Keratinocyte (primary cell): ENCODE results near the gene LHX2. TPM values are rescaled to one million over a fixed set of nuclear protein-coding genes. Genes with fewer than 3 reads are reported as not detected.

Experiments
- DNase-seq: peaks from one replicate; pipeline ENCODE4 v3.0.0-alpha.2; 2011; ENCODE audit warnings: low read depth, missing footprints, low spot score
- FAIRE-seq: peaks from 2 replicates; lab custom pipeline; 2011; peaks lifted over from hg19 to GRCh38; lab: Jason Lieb, UNC
- H2AFZ ChIP-seq: 2 replicates; pipeline ENCODE4 v1.6.0; 2012; ENCODE audit warnings: low read length, control low read depth, inconsistent platforms; ENCODE audit not compliant: control insufficient read depth
- H3K27ac ChIP-seq: 2 replicates; pipeline ENCODE4 v1.5.1; 2011; ENCODE audit warnings: low read length; ENCODE audit not compliant: control insufficient read depth, insufficient read depth
- H3K27me3 ChIP-seq: 3 replicates; pipeline ENCODE4 v1.6.0; 2011; ENCODE audit warnings: low read length; ENCODE audit not compliant: control insufficient read depth, insufficient read depth; ENCODE audit errors: extremely low read depth
- H3K36me3 ChIP-seq, 2 experiments: 2 replicates in 1 of 2; 3 replicates in 1 of 2; pipeline ENCODE4 v1.5.1; 2011; ENCODE audit warnings: low read length in 2 of 2, mild to moderate bottlenecking in 1 of 2; ENCODE audit not compliant: control insufficient read depth in 2 of 2, insufficient read depth in 2 of 2; ENCODE audit errors: extremely low read depth in 1 of 2
- H3K4me1 ChIP-seq: 3 replicates; pipeline ENCODE4 v1.5.1; 2011; ENCODE audit warnings: low read length; ENCODE audit not compliant: control insufficient read depth, insufficient read depth; ENCODE audit errors: extremely low read depth
- H3K4me2 ChIP-seq: 3 replicates; pipeline ENCODE4 v1.6.0; 2011; ENCODE audit warnings: low read depth, low read length; ENCODE audit not compliant: control insufficient read depth, insufficient read depth; ENCODE audit errors: extremely low read depth
- H3K4me3 ChIP-seq, 3 experiments: fragments of 200-600 bp in 1 of 3; sonication (generic) in 1 of 3; 2 replicates in 2 of 3; 3 replicates in 1 of 3; pipeline ENCODE4 v1.5.1; 2011 to 2016; ENCODE audit warnings: low read length in 3 of 3, mild to moderate bottlenecking in 3 of 3, control low read depth in 2 of 3, inconsistent platforms in 1 of 3, low read depth in 1 of 3, mixed read lengths in 1 of 3, mixed run types in 1 of 3, moderate library complexity in 1 of 3; ENCODE audit not compliant: control insufficient read depth in 2 of 3, insufficient read depth in 2 of 3; ENCODE audit errors: extremely low read depth in 1 of 3
- H3K79me2 ChIP-seq: 2 replicates; pipeline ENCODE4 v1.6.0; 2012; ENCODE audit warnings: low read length; ENCODE audit not compliant: control insufficient read depth, insufficient read depth
- H3K9ac ChIP-seq: 3 replicates; pipeline ENCODE4 v1.6.0; 2011; ENCODE audit warnings: low read length; ENCODE audit not compliant: control insufficient read depth, insufficient read depth; ENCODE audit errors: extremely low read depth
- H3K9me1 ChIP-seq: 3 replicates; pipeline ENCODE4 v1.6.0; 2011; ENCODE audit warnings: low read length; ENCODE audit not compliant: control insufficient read depth, insufficient read depth; ENCODE audit errors: extremely low read depth
- H3K9me3 ChIP-seq: 2 replicates; pipeline ENCODE4 v1.5.1; 2012; ENCODE audit warnings: low read depth, low read length; ENCODE audit not compliant: control insufficient read depth
- H4K20me1 ChIP-seq: 3 replicates; pipeline ENCODE4 v1.6.0; 2011; ENCODE audit warnings: low read length; ENCODE audit not compliant: control insufficient read depth, insufficient read depth; ENCODE audit errors: extremely low read depth
- CTCF ChIP-seq, 3 experiments: IDR thresholded peaks in 1 of 3; conservative IDR thresholded peaks in 1 of 3; optimal IDR thresholded peaks in 1 of 3; 2 replicates in 2 of 3; 3 replicates in 1 of 3; pipeline versions ENCODE3 to v1.5.1; 2011; ENCODE audit warnings: low read length in 3 of 3, mild to moderate bottlenecking in 3 of 3, moderate library complexity in 2 of 3, control low read depth in 1 of 3, inconsistent platforms in 1 of 3; ENCODE audit not compliant: insufficient read depth in 2 of 3; ENCODE audit errors: extremely low read depth in 1 of 3
- EZH2 ChIP-seq: IDR thresholded peaks from one replicate; pipeline ENCODE4 v1.6.1; 2012; ENCODE audit warnings: inconsistent platforms, mild to moderate bottlenecking, low read length, moderate library complexity
- dilution Hi-C: fragments of 300-500 bp; cut with MboI; formaldehyde crosslinking; loops from one replicate; pipeline ENCODE4 v1.7.0; 2020; ENCODE audit warnings: low sequenced_read_pairs; ENCODE audit not compliant: extremely low pct_ligation_motif_present
- polyA plus RNA-seq, 5 experiments: library from polyadenylated mRNA; depleted of rRNA in 3 of 5; stranded (reverse) in 3 of 5; stranded (forward) in 1 of 5; unstranded in 1 of 5; fragments of >200 nt; gene quantifications; 1 replicate in 1 of 5; 2 replicates in 3 of 5; 3 replicates in 1 of 5; pipeline versions ENCODE4 v1.2.1 to v1.2.3, GENCODE V29; 2011 to 2012; ENCODE audit warnings: missing spikeins in 2 of 5, low read depth in 1 of 5, low replicate concordance in 1 of 5

LHX2 gene
- polyA plus RNA-seq, 1 donor (not counting 4 experiments of a cell fraction or from before 2014, with no cell fraction given) = 0.07 TPM

DNA sequence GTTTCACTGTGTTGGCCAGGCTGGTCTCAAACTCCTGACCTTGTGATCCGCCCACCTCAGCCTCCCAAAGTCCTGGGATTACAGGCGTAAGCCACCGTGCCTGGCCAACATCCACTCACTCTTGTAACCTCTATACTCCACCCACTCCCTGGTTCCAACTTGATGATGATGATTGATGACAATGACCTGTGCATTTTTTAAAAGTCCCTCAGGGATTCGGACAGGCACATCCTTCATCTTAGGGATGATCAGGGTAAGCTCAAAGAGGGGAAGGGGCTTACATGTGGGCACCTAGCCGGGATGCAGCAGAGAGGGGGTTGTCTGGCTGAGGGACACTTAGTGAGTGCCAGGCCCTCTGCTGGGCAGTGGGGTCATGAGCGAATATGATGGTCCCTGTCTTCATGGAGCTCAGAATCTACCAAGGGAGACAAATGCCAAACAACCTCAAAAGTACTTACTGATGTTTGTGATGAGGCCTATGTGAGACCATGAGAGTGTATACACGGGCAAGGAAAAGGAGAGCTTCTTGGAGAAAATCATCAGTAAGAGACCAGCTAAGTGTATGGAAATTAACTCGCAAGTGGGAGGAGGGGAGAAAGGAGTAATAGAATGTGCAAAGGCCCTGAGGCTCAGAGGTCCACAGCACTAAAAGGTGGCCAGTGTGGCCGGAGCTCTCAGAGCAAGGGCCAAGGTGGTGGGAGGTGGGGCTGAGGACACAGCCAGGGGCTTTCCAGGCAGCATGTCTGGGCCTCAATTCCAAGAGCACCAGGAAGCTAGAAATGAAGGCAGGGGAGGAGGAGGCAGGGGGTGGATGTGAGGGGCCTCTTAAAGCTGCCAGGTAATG lies 27.4 kb downstream of the LHX2 start:
- no peak overlapping the region for H3K4me3 ChIP-seq
- peaks cover 73% of the 10 kb centered on the region for H3K27me3 ChIP-seq
- peaks cover 3% of the 10 kb centered on the region for H4K20me1 ChIP-seq
- no peak for FAIRE-seq
- H3K9me1 ChIP-seq = no peaks in the 10 kb centered on the region
- no peaks in the 10 kb centered on the region for H3K36me3 ChIP-seq
- H2AFZ ChIP-seq = no peak overlapping the region
- H3K4me1 ChIP-seq = peaks cover 11% of the 10 kb centered on the region
- no peak overlapping the region for H3K9ac ChIP-seq
- no peak overlapping the region for H3K4me2 ChIP-seq
- H3K27ac ChIP-seq = no peak overlapping the region
- dilution Hi-C loops = no loop called here
- H3K79me2 ChIP-seq = no peaks in the 10 kb centered on the region
- no peak for DNase-seq
- no peaks in the 10 kb centered on the region for H3K9me3 ChIP-seq
- TF ChIP-seq EZH2 (no peak), CTCF (optimal IDR thresholded peaks at IDR 0.05 in 1 of 3, IDR thresholded peaks at IDR 0.05 in 1 of 3, conservative IDR thresholded peaks at IDR 0.05 in 1 of 3; ENCODE audit: extremely low read depth in 1 of 3, insufficient read depth in 2 of 3, low read length in 3 of 3) (no peak)

DNA sequence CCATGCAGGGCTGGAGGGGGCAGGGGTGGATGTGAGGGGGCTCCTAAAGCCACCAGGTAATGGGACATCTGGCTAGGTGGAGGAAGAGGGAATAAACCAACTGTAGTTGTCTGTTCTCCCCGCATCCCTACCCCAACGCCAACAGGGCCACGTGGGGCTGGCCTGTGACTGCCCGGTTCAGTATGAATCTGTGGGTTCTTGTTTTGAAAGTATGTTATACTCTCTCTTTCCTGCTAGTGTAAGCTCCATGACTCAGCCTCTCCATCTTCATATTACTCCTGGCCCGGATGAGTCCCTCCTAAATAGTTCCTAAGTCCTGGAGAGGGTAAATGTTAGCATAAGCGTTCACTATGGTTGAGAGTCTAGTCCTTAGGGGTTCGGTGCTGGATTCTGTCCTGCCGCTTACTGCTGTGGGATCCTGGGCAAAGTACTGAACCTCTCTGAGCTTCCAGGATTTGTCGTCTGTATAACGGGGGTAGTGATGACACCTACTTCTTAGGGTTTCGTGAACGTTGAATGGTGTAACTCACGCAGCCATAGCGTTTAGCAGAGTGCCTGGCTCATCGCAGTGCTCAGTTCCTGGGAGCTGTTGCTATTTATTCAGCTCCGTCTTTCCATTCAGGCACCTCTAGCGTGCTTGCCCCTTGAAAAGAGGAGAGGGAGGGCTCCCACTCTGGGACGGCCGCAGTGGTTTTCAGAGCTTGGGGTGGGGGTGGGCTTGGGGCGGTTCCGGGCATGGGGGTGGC lies 28.8 kb downstream of the LHX2 start:
- Histone ChIP-seq H3K4me1 (peaks cover 11% of the 10 kb centered on the region), H2AFZ (no peak overlapping the region), H3K4me2 (no peak overlapping the region), H4K20me1 (peaks cover 3% of the 10 kb centered on the region), H3K9ac (no peak overlapping the region), H3K27me3 (peaks cover 60% of the 10 kb centered on the region), H3K9me3 (no peaks in the 10 kb centered on the region), H3K27ac (no peak overlapping the region), H3K79me2 (no peaks in the 10 kb centered on the region), H3K9me1 (no peaks in the 10 kb centered on the region), H3K4me3 (no peak overlapping the region), H3K36me3 (no peaks in the 10 kb centered on the region)
- FAIRE-seq = no peak
- DNase-seq = no peak
- TF ChIP-seq EZH2 (no peak), CTCF (optimal IDR thresholded peaks at IDR 0.05 in 1 of 3, IDR thresholded peaks at IDR 0.05 in 1 of 3, conservative IDR thresholded peaks at IDR 0.05 in 1 of 3; ENCODE audit: extremely low read depth in 1 of 3, insufficient read depth in 2 of 3, low read length in 3 of 3) (no peak)
- dilution Hi-C loops = no loop called here
